Neutrophil (primary cell): ENCODE results near the gene BCAS3.

ENCODE experiments used
- H3K27ac ChIP-seq: fragments of 200-600 bp; sonication (generic); 2 replicates; pipeline ENCODE4 v1.5.1; 2016; ENCODE audit warnings: mild to moderate bottlenecking, moderate library complexity
- H3K27me3 ChIP-seq: fragments of 200-600 bp; sonication (generic); 2 replicates; pipeline ENCODE4 v1.6.0; 2016; ENCODE audit warnings: mild to moderate bottlenecking
- H3K36me3 ChIP-seq: fragments of 200-600 bp; sonication (generic); 2 replicates; pipeline ENCODE4 v1.5.1; 2017
- H3K4me1 ChIP-seq, 2 experiments: fragments of 200-600 bp in 1 of 2; sonication (generic) in 1 of 2; 1 replicate in 1 of 2; 2 replicates in 1 of 2; pipeline versions ENCODE4 v1.5.1 to v1.6.1; 2013 to 2016; ENCODE audit warnings: low read depth in 1 of 2, low read length in 1 of 2, mild to moderate bottlenecking in 1 of 2, moderate library complexity in 1 of 2; ENCODE audit not compliant: control insufficient read depth in 1 of 2, insufficient read depth in 1 of 2
- H3K4me3 ChIP-seq, 2 experiments: fragments of 200-600 bp in 1 of 2; sonication (generic) in 1 of 2; 1 replicate in 1 of 2; 2 replicates in 1 of 2; pipeline ENCODE4 v1.5.1; 2013 to 2016; ENCODE audit warnings: low read depth in 1 of 2, low read length in 1 of 2, mild to moderate bottlenecking in 1 of 2, moderate library complexity in 1 of 2
- H3K9me3 ChIP-seq: fragments of 200-600 bp; sonication (generic); 2 replicates; pipeline ENCODE4 v1.5.1; 2016
- CTCF ChIP-seq: fragments of 200-600 bp; sonication (generic); IDR thresholded peaks from 2 replicates; pipeline ENCODE4 v1.5.1; 2016; ENCODE audit warnings: antibody characterized with exemption

Gene BCAS3

GRCh38 chr17:61335845-61336655 is 658.4 kb downstream of the BCAS3 start:
- Histone ChIP-seq H3K4me1 (no peaks in the 10 kb centered on the region), H3K27me3 (no peaks in the 10 kb centered on the region), H3K27ac (no peak overlapping the region), H3K9me3 (no peaks in the 10 kb centered on the region), H3K4me3 (no peak overlapping the region), H3K36me3 (no peaks in the 10 kb centered on the region)
- TF ChIP-seq CTCF, result no peak

- no peaks in the 10 kb centered on the region for H3K4me1 ChIP-seq
- no peaks in the 10 kb centered on the region for H3K9me3 ChIP-seq
- H3K36me3 ChIP-seq, result no peaks in the 10 kb centered on the region
- H3K27ac ChIP-seq, result no peak overlapping the region
- no peaks in the 10 kb centered on the region for H3K27me3 ChIP-seq
- TF ChIP-seq CTCF, result no peak
- H3K4me3 ChIP-seq, result no peak overlapping the region
Observed at GRCh38 chr17:61337290-61337689, 659.6 kb downstream of the BCAS3 start.

GRCh38 chr17:61338000-61338798 is 660.5 kb downstream of the BCAS3 start:
- no peak overlapping the region for H3K27ac ChIP-seq
- H3K4me3 ChIP-seq, result no peak overlapping the region
- no peaks in the 10 kb centered on the region for H3K9me3 ChIP-seq
- no peaks in the 10 kb centered on the region for H3K36me3 ChIP-seq
- H3K4me1 ChIP-seq, result no peaks in the 10 kb centered on the region
- no peak for TF ChIP-seq CTCF
- no peaks in the 10 kb centered on the region for H3K27me3 ChIP-seq

GRCh38 chr17:61338874-61339478 is 661.3 kb downstream of the BCAS3 start:
- Histone ChIP-seq H3K9me3 (no peaks in the 10 kb centered on the region), H3K27ac (no peak overlapping the region), H3K36me3 (no peaks in the 10 kb centered on the region), H3K27me3 (no peaks in the 10 kb centered on the region), H3K4me1 (no peaks in the 10 kb centered on the region), H3K4me3 (no peak overlapping the region)
- no peak for TF ChIP-seq CTCF

- no peaks in the 10 kb centered on the region for H3K36me3 ChIP-seq
- H3K9me3 ChIP-seq, result no peaks in the 10 kb centered on the region
- no peak for TF ChIP-seq CTCF
- H3K27me3 ChIP-seq, result no peaks in the 10 kb centered on the region
- H3K4me3 ChIP-seq, result no peak overlapping the region
- H3K4me1 ChIP-seq, result no peaks in the 10 kb centered on the region
- H3K27ac ChIP-seq, result no peak overlapping the region
Observed at GRCh38 chr17:61340431-61341209, 663.0 kb downstream of the BCAS3 start.
